Stimulated activated memory B cell treated with anti-CD40 and anti-IgM and Interleukin-4, amounts not matched to agents 10 μg/mL and 1 μg/mL and 100 μg/mL, for 72 hours (primary cell): Measurements from ENCODE around the gene SMC3.
"Not testable (repeated sequence)": the region's sequence is repeated elsewhere in the genome, so short reads cannot be mapped to it uniquely, and the experiment has no call there.

ENCODE experiments used
- ATAC-seq: fragments of 150-1000 bp; cut with Tn5 transposase; 2 replicates; pipeline ENCODE4 v1.10.0; 2021
- H3K27ac Mint-ChIP-seq: one replicate; pipeline ENCODE4 v1.8.0; 2022; ENCODE audit warnings: mild to moderate bottlenecking, mixed read lengths
- H3K27me3 Mint-ChIP-seq: one replicate; pipeline ENCODE4 v1.8.0; 2022; ENCODE audit warnings: mixed read lengths
- H3K36me3 Mint-ChIP-seq: one replicate; pipeline ENCODE4 v1.8.0; 2022; ENCODE audit warnings: mixed read lengths
- H3K4me1 Mint-ChIP-seq: one replicate; pipeline ENCODE4 v1.8.0; 2022; ENCODE audit warnings: mixed read lengths
- H3K4me3 Mint-ChIP-seq: one replicate; pipeline ENCODE4 v1.8.0; 2022; ENCODE audit warnings: mild to moderate bottlenecking, moderate library complexity, mixed read lengths
- H3K9me3 Mint-ChIP-seq: one replicate; pipeline ENCODE4 v1.8.0; 2022; ENCODE audit warnings: mixed read lengths

Gene SMC3

GRCh38 chr10:110567201-110568054 lies at the start of gene SMC3:
SMC3 (plus strand) TSS chr10:110567695; CDS start chr10:110567817, 122 bp downstream.
- Mint-ChIP-seq H3K27ac (peak within 1 kb of the TSS; percentile 99), H3K9me3 (no peaks in the 10 kb centered on the region), H3K4me1 (peaks cover 15% of the 10 kb centered on the region), H3K27me3 (no peaks in the 10 kb centered on the region), H3K36me3 (peaks cover 9% of the 10 kb centered on the region), H3K4me3 (peak within 1 kb of the TSS; percentile 89)
- ATAC-seq = peak; percentile 94

GRCh38 chr10:110522365-110522988 lies 45.0 kb upstream of the SMC3 start:
- no peak for ATAC-seq
- H3K9me3 Mint-ChIP-seq = no peaks in the 10 kb centered on the region
- peaks cover 4% of the 10 kb centered on the region for H3K4me1 Mint-ChIP-seq
- no peak overlapping the region for H3K27ac Mint-ChIP-seq
- H3K36me3 Mint-ChIP-seq = no peaks in the 10 kb centered on the region
- H3K4me3 Mint-ChIP-seq = no peak overlapping the region
- no peaks in the 10 kb centered on the region for H3K27me3 Mint-ChIP-seq

GRCh38 chr10:110523736-110524135 lies 43.8 kb upstream of the SMC3 start:
- no peaks in the 10 kb centered on the region for H3K9me3 Mint-ChIP-seq
- H3K27ac Mint-ChIP-seq = no peak overlapping the region
- H3K4me3 Mint-ChIP-seq = no peak overlapping the region
- peaks cover 15% of the 10 kb centered on the region for H3K4me1 Mint-ChIP-seq
- H3K27me3 Mint-ChIP-seq = no peaks in the 10 kb centered on the region
- no peak for ATAC-seq
- H3K36me3 Mint-ChIP-seq = no peaks in the 10 kb centered on the region

- Mint-ChIP-seq H3K4me1 (peaks cover 20% of the 10 kb centered on the region), H3K4me3 (no peak overlapping the region), H3K27me3 (no peaks in the 10 kb centered on the region), H3K9me3 (no peaks in the 10 kb centered on the region), H3K27ac (no peak overlapping the region), H3K36me3 (no peaks in the 10 kb centered on the region)
- ATAC-seq = no peak
Observed at GRCh38 chr10:110524179-110524858, 43.2 kb upstream of the SMC3 start.

- ATAC-seq = no peak
Observed at GRCh38 chr10:110524859-110525232, 42.6 kb upstream of the SMC3 start.

GRCh38 chr10:110525349-110526260 lies 41.9 kb upstream of the SMC3 start:
- H3K27ac Mint-ChIP-seq = no peak overlapping the region
- H3K4me3 Mint-ChIP-seq = no peak overlapping the region
- H3K4me1 Mint-ChIP-seq = peaks cover 24% of the 10 kb centered on the region
- no peaks in the 10 kb centered on the region for H3K9me3 Mint-ChIP-seq
- H3K36me3 Mint-ChIP-seq = no peaks in the 10 kb centered on the region
- no peak for ATAC-seq
- peaks cover 3% of the 10 kb centered on the region for H3K27me3 Mint-ChIP-seq

More at GRCh38 chr10:110524859-110525232, 42.6 kb upstream of the SMC3 start:
- H3K27ac Mint-ChIP-seq = no peak overlapping the region
- H3K9me3 Mint-ChIP-seq = no peaks in the 10 kb centered on the region
- no peak overlapping the region for H3K4me3 Mint-ChIP-seq
- H3K4me1 Mint-ChIP-seq = peaks cover 20% of the 10 kb centered on the region
- H3K27me3 Mint-ChIP-seq = no peaks in the 10 kb centered on the region
- no peaks in the 10 kb centered on the region for H3K36me3 Mint-ChIP-seq

GRCh38 chr10:110527731-110528171 lies 39.7 kb upstream of the SMC3 start:
- Mint-ChIP-seq H3K27ac (peak overlapping the region; percentile 15), H3K4me1 (peaks cover 29% of the 10 kb centered on the region), H3K4me3 (no peak overlapping the region), H3K36me3 (no peaks in the 10 kb centered on the region), H3K27me3 (peaks cover 10% of the 10 kb centered on the region), H3K9me3 (no peaks in the 10 kb centered on the region)
- ATAC-seq = no peak

GRCh38 chr10:110528224-110528996 lies 39.1 kb upstream of the SMC3 start:
- H3K9me3 Mint-ChIP-seq = no peaks in the 10 kb centered on the region
- H3K36me3 Mint-ChIP-seq = no peaks in the 10 kb centered on the region
- H3K4me1 Mint-ChIP-seq = peaks cover 34% of the 10 kb centered on the region
- H3K4me3 Mint-ChIP-seq = no peak overlapping the region
- H3K27me3 Mint-ChIP-seq = peaks cover 10% of the 10 kb centered on the region
- H3K27ac Mint-ChIP-seq = peak overlapping the region; percentile 15
- ATAC-seq = peak; percentile 9

GRCh38 chr10:110528997-110529524 lies 38.4 kb upstream of the SMC3 start:
- not testable (repeated sequence) for H3K9me3 Mint-ChIP-seq, H3K27ac Mint-ChIP-seq, H3K27me3 Mint-ChIP-seq, H3K4me3 Mint-ChIP-seq, H3K36me3 Mint-ChIP-seq
- peaks cover 40% of the 10 kb centered on the region for H3K4me1 Mint-ChIP-seq
- peak; percentile 88 for ATAC-seq

- Mint-ChIP-seq H3K36me3 (no peaks in the 10 kb centered on the region), H3K27me3 (peaks cover 10% of the 10 kb centered on the region), H3K9me3 (no peaks in the 10 kb centered on the region), H3K4me3 (no peak overlapping the region), H3K27ac (no peak overlapping the region), H3K4me1 (peaks cover 45% of the 10 kb centered on the region)
- ATAC-seq = no peak
Observed at GRCh38 chr10:110529596-110530011, 37.9 kb upstream of the SMC3 start.

- Mint-ChIP-seq H3K36me3 (no peaks in the 10 kb centered on the region), H3K27ac (no peak overlapping the region), H3K4me3 (no peak overlapping the region), H3K27me3 (peaks cover 10% of the 10 kb centered on the region), H3K4me1 (peaks cover 52% of the 10 kb centered on the region), H3K9me3 (no peaks in the 10 kb centered on the region)
- ATAC-seq = no peak
Observed at GRCh38 chr10:110530131-110530831, 37.2 kb upstream of the SMC3 start.

- H3K27ac Mint-ChIP-seq = no peak overlapping the region
Observed at GRCh38 chr10:110531687-110532086, 35.8 kb upstream of the SMC3 start.

GRCh38 chr10:110532628-110533027 lies 34.9 kb upstream of the SMC3 start:
- not testable (repeated sequence) for H3K36me3 Mint-ChIP-seq, H3K9me3 Mint-ChIP-seq, H3K27me3 Mint-ChIP-seq, H3K4me3 Mint-ChIP-seq, ATAC-seq, H3K27ac Mint-ChIP-seq
- peaks cover 67% of the 10 kb centered on the region for H3K4me1 Mint-ChIP-seq

More at GRCh38 chr10:110531687-110532086, 35.8 kb upstream of the SMC3 start:
- peaks cover 58% of the 10 kb centered on the region for H3K4me1 Mint-ChIP-seq
- no peak overlapping the region for H3K4me3 Mint-ChIP-seq
- H3K36me3 Mint-ChIP-seq = no peaks in the 10 kb centered on the region
- peaks cover 10% of the 10 kb centered on the region for H3K27me3 Mint-ChIP-seq
- no peak for ATAC-seq
- no peaks in the 10 kb centered on the region for H3K9me3 Mint-ChIP-seq
